NCI-H2196 (cell line): ENCODE results near the gene TTC3.

Experiments used
- DNase-seq: peaks from one replicate; lab custom pipeline; 2025; ENCODE audit not compliant: unreplicated experiment; lab: John Stamatoyannopoulos, UW

TTC3 gene

DNA sequence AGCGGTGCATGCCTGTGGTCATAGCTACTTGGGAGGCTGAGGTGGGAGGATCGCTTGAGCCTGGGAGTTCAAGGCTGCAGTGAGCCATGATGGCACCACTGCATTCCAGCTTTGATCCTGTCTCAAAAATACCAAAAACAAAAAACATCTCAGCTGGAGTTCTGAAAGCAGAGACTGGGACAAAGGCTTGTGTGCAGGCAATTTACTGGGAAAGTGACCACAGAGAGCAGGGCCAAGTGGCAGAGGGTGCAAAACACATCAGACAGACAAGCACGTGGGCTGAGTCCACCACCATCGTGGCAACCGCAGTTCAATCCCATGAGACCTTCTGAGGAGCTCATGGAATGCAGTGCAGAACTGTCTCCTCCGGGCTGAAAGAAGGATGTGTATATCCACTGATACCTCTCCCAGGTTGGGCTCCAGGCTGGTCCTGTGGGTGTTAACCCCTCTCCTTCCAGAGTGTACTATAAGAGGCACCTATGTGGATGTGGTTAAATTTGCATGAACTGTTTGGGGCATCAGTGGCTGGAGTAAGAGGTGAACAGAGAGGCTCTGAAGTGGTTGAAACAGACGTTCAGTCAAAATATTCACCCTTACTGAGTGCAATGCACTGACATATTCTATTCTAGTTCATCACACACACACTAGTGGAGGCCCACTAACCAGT is 11.0 kb upstream of the TTC3 start:
- DNase-seq: no peak

DNA sequence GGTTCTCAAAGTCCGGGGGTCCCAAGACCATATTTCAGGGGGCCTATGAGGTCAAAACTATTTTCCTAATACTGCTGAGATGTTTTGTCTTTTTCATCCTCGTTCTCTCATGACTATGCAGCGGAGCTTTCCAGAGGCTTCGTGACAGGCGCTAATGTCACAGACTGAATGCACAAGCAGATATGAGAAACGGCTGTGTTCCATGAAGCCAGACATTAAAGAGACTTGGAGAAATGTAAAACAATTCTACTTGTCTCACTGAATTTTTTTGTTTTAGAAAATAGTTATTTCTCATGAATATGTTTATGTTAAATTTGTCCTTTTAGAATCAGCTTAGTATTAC is 10.5 kb upstream of the TTC3 start:
- no peak for DNase-seq

DNA sequence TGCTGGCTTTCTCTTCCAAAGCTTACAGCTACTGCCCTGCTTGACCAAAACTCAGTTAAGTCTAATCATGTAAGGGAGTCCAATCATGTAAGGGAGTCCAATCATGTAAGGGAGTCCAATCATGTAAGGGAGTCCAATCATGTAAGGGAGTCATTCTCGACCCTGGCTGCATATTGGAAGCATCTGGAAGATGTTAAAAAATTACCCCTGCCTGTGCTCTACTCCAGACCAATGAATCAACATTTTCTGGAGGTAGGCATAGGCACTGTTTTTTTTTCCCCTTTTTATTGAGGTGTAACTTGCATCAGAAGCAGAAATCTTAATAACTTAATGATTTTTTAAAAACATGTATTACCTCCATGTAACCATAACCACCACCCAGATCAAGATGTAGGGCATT is 9.6 kb upstream of the TTC3 start:
- DNase-seq: no peak

DNA sequence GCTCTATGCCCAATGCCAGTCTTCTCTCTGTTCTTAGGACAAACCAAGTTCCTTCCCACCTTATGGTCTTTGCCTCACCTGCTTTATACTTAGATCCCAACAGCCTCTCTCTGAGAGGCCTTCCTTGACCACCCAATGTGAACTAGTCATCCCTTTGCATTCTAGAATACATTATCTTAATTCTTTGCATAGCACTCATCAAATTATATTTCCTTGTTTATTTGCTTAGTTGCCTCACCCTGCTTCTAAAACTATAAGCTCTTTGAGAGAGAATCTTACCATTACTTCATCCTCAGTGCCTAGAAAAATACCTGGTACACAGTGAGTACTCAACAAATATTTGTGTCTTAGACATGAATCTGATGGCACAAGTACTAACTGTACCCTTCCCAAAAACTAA is 8.2 kb upstream of the TTC3 start:
- DNase-seq: no peak

DNA sequence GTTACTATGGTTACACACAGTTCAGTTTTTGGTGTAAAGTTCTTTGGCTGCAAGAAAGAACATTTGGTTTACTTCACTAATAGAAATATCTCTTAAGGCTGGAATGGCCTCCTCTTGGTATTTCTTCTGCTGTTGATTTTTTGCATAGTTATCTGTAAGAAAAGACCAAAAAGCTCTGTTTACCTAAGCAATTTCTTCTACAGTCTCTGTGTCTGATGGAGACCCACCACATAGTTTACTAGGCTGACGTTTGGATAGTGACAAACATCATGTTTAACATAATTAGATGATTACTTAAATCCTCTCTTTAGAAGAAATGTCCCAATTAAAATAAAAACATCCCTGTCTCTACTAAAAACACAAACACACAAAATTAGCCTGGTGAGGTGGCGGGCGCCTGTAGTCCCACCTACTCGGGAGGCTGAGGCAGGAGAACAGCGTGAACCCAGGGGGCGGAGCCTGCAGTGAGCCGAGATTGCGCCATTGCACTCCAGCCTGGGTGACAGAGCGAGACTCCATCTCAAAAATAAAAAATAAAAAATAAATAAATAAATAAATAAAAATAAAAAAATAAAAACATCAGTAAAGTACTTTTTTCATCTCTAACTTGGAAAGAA is 7.4 kb upstream of the TTC3 start:
- DNase-seq: no peak

DNA sequence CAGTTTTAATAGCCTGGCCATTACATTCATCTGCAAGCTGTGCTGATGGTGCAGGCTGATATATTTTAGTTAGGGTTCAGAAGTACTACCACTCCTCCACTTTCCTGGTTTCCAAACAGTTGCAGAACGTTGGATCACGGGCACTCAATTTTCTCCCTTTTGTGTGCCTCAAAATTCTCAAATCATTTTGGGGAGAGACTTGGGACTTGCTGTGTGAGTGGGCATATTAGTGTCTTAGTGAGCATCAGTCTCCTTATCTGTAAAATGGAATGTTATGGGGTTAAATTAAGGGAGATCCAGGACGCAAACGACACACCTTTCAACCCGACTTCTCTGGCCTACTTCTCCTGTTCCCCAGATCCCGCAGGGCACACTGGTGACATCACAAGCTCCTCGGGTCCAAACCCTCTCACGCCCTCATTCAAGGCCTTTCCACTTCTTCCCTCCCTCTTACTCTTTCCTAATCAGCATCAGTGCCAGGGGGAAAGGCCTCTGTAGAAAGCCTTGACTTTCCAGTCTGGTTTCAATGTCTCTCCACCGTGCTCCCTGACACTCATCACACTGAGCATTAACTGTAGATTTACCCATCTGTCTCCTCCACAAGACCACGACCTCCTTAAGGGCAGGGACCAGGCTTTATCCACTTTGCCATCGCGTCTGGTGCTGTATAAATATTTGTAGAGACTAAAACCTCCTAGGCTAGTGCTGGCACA is 1.3 kb upstream of the TTC3 start:
- peak; percentile 18 for DNase-seq

DNA sequence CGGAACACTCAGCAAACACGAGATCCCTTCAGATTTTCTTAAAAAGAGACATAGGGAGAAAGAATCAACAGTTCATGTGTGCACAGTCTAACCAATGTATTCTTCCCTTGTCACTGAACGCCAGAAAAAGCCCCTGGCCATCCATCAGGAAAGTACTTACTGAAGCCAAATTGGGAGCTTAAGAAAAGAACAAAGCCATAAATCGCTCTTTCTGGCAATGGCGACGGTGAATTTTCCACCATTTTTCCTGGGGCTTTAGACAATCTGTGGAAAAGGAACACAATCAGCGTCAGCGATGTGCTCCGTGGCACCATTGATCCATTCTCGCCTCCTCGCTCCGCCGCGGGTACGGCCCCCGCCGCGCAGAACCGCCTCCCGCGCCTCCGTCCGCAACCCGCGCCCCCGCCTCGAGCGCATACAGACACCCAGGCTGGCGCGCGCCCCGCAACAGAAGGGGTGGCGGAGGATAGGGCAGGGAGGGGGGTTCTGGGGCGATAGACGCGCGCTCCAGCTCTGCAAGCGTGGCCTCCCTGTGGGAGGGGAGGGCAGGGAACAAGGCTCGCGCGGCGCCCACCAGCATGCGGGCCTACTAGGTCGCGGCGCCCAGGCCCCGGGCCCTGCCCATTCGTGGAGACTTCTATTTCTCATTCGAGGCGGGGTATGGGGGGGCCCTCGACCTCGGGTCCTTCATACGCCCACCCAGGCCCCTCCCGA is 623 bp upstream of the TTC3 start:
- peak; percentile 77 for DNase-seq

DNA sequence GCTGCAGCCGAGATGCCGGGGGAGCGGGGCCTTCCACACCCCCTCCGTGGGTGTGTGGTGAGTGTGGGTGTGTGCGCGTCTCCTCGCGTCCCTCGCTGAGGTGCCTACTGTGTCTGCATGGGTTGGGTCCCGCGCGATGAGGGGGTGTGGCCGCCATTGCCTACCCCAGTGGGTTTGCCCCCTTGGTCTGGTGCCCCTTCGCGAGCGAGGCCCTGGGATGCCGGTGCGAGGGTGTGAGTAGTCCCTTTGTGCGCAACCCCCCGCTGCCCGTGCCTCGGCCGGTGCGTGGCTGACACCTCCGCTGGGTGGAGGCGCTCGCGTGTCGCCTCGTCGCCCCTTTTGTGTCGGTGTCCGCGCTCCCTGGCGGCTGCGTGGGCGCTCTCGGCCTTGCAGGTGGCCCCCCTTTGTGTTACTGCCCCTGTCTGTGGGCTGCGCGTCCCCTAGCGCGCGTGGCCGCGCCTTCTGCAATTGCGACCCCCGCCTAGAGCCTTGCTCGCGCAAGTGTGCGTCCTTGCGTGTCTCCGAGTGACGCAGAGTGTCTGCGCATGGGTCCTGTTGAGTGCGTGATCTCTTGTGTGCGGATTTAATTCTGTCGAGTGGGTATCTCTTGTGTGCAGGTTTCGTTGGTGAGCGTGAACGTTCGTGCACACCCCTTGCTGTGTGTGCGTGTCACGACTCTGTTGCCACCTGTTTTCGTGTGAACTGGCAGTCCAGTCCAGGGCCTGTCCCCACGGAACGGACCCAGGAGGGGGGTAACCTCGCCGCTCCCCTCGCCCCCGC is 553 bp downstream of the TTC3 start:
- DNase-seq: no peak

DNA sequence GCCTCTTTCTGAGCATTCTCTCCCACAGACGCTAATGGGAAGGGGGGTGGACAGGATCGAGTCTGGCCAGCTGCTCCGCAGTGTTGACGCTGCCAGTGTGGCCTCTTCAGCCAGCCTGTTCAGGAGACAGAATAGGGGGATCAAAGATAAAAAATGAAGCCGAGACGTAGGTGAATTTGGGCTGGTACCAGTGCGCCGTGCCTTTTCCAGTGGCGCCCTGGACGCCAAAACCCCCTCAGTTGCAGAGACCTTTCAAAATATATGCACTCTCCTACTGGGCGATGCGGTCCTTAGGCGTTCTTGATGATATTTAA is 1.1 kb downstream of the TTC3 start:
- no peak for DNase-seq

DNA sequence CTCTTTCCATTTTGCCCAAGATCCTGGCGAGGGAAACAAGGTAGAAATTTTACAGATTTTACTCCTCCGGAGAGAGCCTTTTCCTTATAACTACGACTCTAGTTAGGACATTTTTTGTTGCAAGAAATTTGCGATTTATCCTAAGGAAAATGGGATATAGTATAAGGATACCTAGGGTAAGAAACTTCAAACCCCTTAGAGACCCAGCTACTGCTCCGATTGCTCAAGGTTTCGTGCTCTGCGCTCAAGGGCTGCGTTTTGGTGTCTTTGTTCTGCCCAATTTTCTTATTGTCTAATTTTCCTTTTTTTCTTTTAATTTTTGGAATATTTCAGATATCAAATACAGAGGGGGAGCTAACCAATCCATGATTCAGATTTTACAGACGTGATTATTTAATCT is 1.5 kb downstream of the TTC3 start:
- DNase-seq: no peak

DNA sequence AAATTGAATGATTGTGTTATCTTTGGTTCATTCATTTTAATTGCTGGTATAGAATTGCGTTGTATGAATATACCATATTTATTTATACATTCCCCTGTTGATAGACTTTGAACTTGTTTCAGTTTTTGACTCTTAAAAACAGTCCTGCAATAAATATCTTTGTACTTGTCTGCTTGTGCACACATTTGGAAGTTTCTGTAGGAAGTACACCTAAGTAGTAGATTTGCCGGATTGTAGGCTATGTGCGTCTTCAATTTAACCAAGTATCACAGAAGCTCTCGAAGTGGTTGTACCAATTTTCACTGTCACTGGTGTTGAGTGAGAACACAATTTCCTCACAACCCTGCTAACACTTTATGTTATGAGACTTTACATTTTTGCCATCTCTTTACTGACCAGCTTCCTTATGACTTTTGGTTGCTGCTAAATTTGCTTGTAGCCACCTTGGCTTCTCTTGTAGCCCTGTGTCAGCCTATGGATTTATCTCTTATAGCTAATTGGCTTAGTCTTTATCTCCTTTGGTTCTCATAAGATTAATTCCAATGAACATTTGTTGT is 2.2 kb downstream of the TTC3 start:
- no peak for DNase-seq

DNA sequence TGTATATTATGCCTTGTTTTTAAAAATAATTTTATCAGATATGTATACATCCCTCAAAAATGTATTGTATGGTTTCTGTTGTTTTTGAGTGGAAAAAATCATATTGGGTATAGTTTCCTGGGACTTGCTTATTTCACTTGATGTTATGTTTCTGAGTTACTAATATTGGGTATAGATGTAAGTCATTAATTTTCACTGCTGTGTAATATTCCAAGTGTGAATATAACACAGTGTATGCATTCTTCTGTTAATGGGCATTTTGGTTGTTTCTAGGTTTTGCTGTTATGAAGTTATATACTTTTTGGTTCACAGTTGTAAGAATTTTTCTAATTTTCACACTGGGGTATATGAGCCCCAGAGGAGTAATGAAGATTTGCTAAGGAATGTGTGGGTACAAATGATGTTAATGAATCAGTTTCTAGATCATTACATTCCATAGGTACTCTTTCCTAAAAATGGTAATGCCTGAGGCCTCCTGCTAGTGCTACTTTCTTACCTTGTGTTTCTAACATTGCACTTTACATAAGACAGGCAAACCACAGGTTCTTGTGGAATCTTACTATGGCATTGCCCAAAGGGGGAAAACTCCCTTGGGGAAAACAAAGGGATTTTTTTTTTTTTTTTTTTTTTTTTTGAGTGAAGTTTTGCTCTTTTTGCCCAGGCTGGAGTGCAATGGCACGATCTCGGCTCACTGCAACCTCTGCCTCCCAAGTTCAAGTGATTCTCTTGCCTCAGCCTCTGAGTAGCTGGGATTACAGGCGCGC is 3.2 kb downstream of the TTC3 start:
- DNase-seq: no peak

DNA sequence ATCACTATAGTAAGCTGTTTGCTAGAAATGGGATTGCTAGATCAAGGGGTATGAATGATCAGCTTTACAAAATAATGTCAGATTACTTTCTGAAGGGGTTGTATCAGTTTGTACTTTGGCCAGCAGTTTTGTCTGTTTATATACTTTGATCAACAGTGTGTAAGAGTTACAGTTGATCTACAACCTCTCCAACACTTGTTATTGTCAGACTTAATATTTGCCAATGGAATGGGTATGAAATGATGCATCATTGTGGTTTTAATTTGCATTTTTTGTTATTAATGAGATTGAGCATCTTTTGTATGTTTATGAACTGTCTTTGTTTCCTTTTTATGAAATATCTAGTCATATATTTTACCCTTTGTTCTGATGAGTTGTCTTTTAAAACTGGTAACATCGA is 4.3 kb downstream of the TTC3 start:
- no peak for DNase-seq

DNA sequence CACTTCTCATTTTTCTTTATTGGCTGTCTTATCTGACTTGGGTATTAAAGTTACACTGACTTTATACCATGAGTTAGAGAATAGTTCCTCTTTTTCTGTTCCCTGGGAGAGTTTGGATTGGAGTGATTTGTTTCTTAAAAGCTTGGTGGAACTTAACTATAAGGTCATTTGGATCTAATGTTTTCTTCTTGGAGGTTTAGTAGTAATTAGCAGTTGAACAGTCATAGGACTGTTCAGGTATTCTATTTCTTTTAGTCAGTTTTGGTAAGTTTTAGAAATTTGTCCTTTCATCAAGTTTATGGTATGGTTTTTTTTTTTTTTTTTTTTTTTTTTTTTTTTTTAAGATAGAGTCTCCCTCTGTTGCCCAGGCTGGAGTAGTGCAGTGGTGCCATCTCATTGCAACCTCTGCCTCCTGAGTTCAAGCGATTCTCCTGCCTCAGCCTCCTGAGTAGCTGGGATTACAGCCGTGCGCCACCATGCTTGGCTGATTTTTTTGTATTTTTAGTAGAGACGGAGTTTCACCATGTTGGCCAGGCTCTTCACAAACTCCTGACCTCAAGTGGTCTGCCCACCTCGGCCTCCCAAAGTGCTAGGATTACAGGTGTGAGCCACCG is 6.3 kb downstream of the TTC3 start:
- DNase-seq: no peak

DNA sequence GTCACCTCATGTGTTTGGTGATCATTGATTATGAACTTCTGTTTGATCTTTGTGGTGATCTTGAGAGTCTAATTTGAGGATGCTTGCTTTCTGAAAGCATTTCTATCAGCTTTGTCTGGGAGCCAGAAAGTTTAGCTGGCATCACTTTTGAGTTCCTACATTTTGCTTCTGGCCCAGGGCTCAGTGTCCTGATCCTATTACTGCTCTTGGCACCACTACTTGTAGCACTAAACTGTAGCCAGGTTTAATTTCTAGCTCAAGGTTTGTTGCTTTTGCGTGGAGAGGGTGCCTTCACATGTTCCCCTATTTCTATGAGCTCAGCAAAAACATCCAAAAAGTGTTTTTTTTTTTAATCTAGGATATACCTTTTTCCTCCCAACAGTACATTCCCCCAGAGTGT is 9.3 kb downstream of the TTC3 start:
- DNase-seq: no peak

DNA sequence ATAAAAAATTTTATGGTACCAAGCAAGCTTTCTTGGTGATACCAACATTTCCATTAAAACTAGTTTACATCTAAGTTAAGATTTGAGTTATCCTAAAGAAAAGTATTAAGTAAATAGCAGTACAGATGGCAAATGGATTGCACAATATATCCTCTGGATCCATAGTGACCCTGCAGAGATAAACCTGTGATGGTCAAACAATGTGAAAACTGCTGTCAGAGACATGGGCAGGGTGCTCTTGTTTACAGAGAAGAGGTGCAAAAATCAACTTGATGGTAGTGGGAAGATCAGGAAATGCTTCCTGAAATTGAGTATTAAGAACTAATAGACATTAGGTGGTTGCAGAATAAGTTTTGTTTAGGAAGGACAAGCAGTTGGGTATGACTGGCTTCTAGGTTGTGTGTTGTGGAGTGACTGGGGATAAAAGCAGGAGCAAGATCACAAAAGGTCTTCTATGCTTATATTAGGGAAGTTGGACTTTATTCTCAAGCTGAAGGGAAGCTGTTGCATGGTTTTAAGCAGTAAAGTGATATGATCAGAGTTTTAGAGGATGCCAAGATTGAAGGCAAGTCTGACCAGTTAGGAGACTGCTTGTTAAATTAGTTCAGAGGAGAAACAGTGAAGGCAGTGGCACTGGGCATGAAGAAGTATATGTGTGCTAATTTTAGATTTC is 9.9 kb downstream of the TTC3 start:
- no peak for DNase-seq

DNA sequence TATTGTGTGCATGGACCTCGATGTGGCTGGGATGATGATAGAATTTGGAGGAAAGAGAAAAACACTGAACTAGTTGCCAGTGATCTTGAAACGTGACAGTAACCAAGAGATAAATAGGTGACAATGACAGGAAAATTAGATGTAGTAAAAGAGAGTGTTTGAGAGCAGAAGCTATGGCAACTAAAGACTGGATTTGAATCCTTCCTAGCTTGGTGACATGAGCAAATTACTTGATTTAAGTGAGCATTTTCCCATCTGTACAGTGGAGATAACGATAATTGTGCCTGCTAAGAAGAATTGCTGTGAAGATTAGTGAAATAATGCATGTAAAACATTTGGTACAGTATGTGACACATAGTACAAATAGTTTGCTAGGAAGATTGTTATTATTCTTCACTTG is 12.7 kb downstream of the TTC3 start:
- DNase-seq: no peak

DNA sequence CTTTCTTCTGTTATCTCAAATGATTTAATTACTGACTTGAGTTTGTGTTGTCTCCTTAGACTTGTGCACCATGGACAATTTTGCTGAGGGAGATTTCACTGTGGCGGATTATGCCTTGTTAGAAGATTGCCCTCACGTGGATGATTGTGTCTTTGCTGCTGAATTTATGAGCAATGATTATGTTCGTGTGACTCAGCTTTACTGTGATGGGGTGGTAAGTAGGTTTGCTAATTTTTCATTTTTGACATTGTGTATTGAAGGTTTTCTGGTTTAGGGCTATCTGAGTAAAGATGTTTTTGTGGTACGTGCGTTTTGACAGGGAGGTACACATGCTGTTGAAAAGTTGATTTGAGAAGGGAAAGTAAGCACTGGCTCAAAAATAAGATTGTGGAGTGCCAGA is 14.1 kb downstream of the TTC3 start:
- peak; percentile 11 for DNase-seq

DNA sequence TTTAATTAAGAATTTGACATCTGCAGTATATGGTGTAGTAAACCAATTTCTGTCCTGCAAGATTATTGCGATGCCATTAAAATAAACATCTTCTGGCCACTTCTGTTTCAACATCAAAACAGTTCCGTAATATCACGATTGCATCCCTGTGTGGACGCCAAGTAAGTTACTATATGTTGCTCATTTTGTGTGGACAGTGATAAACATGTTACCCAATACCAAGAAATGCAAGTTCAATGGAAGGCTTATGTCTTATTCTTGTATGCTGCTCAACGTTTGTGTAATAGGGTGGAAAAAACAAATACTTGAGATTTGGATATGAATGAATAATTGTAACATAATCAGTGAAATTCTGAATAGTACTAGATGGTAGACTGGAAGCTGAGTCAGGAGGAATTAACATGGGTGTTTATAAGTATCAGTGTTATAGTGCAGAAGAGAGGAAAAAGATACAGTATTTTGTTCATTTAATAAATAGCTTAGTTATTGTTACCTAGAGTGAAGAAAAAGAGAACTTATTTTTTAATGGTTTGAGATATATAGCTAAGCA is 15.2 kb downstream of the TTC3 start:
- DNase-seq: no peak
